Measurements from ENCODE around the gene TGFBI. TPM values are rescaled to one million over a fixed set of nuclear protein-coding genes. Genes with fewer than 3 reads are reported as not detected.
A peak's percentile ranks its signal among the peaks of the same experiment; 100 is the strongest.

Gene TGFBI
- 100 to 1,000 TPM in 2 of 9 donors, 10 to 100 TPM in 7; 31.8 to 206 (median 42.9) TPM for total RNA-seq
- polyA plus RNA-seq = 10 to 100 TPM; 50.0 to 64.2 TPM
- long read RNA-seq, donor 1, transcript TGFBI-201 (17 exons, 2,804 nt) = major isoform, 20 of 46 reads
- long read RNA-seq, donor 1, partial matches to known transcripts = 15 of 46 reads
- long read RNA-seq, donor 1, other reads (novel, unspliced or antisense) = 11 of 46 reads
- long read RNA-seq, donor 2, transcript TGFBI-201 (17 exons, 2,804 nt) = major isoform, 27 of 62 reads
- long read RNA-seq, donor 2, partial matches to known transcripts = 25 of 62 reads
- long read RNA-seq, donor 2, other reads (novel, unspliced or antisense) = 10 of 62 reads
- long read RNA-seq, donor 3, transcript TGFBI-201 (17 exons, 2,804 nt) = major isoform, 13 of 35 reads
- long read RNA-seq, donor 3, partial matches to known transcripts = 18 of 35 reads
- long read RNA-seq, donor 3, other reads (novel, unspliced or antisense) = 4 of 35 reads

DNA sequence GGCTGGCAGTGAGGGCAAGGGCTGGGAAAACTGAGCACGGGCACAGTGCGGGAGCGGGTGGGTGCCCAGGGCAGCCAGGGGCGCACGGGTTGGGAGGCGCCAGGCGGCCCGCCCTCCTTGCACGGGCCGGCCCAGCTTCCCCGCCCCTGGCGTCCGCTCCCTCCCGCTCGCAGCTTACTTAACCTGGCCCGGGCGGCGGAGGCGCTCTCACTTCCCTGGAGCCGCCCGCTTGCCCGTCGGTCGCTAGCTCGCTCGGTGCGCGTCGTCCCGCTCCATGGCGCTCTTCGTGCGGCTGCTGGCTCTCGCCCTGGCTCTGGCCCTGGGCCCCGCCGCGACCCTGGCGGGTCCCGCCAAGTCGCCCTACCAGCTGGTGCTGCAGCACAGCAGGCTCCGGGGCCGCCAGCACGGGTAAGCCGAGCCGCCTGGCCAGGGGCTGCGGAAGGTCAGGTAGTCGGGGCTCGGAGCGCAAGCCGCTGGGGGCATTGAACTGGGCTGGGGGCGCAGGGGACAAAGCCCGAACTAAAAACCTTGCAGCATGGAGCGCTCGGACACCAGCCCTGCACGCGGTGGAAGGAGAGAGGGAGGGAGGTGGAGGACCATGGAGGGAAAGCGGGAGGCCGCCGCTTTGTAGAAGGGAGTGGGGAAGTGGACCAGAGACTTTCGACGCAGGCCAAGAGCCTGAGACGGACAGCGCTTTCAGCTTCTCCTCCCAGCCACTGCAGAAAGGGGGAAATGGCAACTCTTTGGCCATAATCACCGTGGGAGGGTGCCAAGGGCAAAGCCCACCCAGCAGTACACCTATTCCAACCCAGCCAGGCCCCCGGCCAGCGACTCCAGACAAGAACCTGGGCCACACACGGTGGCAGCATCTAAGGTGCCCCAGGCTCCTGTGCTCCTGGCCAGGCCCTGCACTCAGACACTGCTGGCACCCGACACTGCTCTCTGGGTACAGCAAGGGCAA is at the start of gene TGFBI:
Gene TGFBI, plus strand, starts transcription at position 207 of the 961 bp plus-strand sequence. Its CDS starts 68 bp downstream, at position 275.
- no peaks in the 10 kb centered on the region for H3K27me3 ChIP-seq
- WGBS, 4 donors = 5 to 8% (median 7%) methylated on average over 53 to 68 of the region's 68 CpGs

DNA sequence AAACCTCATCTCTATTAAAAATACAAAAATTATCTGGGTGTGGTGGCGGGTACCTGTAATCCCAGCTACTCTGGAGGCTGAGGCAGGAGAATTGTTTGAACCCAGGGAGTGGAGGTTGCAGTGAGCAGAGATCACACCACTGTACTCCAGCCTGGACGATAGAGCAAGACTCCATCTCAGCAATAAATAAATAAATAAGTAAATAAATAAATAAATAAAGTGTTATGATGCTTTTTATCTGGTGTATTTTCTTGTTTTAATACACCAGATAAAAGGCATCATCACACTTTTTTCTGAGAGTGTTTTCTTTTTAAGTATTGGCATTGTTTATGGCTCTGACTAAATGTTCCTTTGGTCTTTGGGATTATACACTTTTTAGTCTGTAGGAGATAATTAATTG is 49.8 kb upstream of the TGFBI start:
- no peak for TF ChIP-seq POLR2A (IDR thresholded peaks at IDR 0.05)
- TF ChIP-seq, protein P1, sequence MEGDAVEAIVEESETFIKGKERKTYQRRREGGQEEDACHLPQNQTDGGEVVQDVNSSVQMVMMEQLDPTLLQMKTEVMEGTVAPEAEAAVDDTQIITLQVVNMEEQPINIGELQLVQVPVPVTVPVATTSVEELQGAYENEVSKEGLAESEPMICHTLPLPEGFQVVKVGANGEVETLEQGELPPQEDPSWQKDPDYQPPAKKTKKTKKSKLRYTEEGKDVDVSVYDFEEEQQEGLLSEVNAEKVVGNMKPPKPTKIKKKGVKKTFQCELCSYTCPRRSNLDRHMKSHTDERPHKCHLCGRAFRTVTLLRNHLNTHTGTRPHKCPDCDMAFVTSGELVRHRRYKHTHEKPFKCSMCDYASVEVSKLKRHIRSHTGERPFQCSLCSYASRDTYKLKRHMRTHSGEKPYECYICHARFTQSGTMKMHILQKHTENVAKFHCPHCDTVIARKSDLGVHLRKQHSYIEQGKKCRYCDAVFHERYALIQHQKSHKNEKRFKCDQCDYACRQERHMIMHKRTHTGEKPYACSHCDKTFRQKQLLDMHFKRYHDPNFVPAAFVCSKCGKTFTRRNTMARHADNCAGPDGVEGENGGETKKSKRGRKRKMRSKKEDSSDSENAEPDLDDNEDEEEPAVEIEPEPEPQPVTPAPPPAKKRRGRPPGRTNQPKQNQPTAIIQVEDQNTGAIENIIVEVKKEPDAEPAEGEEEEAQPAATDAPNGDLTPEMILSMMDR (IDR thresholded peaks at IDR 0.05) = no peak
- intact Hi-C loops (cut with DNase I) = loop anchor here in 9 of 10 donors (5.0 to 10.0 kb wide), 6 partner anchors 48 to 103 kb away; partner anchors contain the start of gene TGFBI (in 4 of the 9)
- H3K4me1 ChIP-seq = peaks cover 0 to 40% (median 20%) of the 10 kb centered on the region in 12 donors
- 85 to 88% (median 86%) methylated on average over 2 of the region's 2 CpGs for WGBS, 4 donors
- H3K27ac ChIP-seq = peak overlapping the region in 11 of 12 donors; percentile 25 to 75 (median 57)
- H3K27me3 ChIP-seq = no peaks in the 10 kb centered on the region
- H3K36me3 ChIP-seq = no peaks in the 10 kb centered on the region
- ATAC-seq (no peak), DNase-seq (no peak)
- no peaks in the 10 kb centered on the region for H3K9me3 ChIP-seq
- H3K4me3 ChIP-seq = no peak overlapping the region

More for the DNA sequence above, at the start of gene TGFBI:
- ATAC-seq (peak; percentile 56 to 93 (median 90)), DNase-seq (peak; percentile 76 to 90 (median 82))
- Histone ChIP-seq H3K27ac (peak within 1 kb of the TSS in 11 of 12 donors; percentile 50 to 89 (median 77)), H3K4me3 (peak within 1 kb of the TSS; percentile 51 to 86 (median 70)), H3K36me3 (peaks cover 0 to 14% (median 1%) of the 10 kb centered on the region in 9 donors), H3K9me3 (no peaks in the 10 kb centered on the region), H3K4me1 (peaks cover 5 to 92% (median 45%) of the 10 kb centered on the region in 12 donors)
- intact Hi-C loops (cut with DNase I) = loop anchor here in 6 of 10 donors (5.0 kb wide), 2 partner anchors 42 to 52 kb away; no protein-coding TSS in a partner anchor
- TF ChIP-seq, protein P1 (IDR thresholded peaks at IDR 0.05) = peak in 4 of 12 donors; percentile 12 to 49 (median 26)
- peak in 1 of 2 donors; percentile 66 for TF ChIP-seq POLR2A (IDR thresholded peaks at IDR 0.05)

DNA sequence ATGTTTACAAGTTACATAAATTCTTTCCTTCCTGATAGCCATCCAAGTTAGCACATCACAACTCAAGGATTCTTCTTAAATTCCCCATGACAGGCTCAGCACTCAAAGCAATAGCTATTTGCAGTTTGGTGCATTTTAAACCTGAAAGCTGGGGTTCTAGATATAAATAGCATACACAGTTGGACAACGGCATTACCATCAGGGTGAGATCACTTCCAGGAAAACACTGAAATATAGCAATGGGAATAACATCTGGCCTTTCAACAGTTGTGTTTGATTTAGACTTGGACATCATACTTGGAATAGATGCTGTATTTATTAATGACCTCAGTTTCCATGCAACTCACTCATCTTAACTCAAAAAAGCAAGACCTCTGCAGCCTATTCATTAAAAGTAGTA is 49.3 kb upstream of the TGFBI start:
- peak overlapping the region in 11 of 12 donors; percentile 25 to 75 (median 57) for H3K27ac ChIP-seq
- H3K4me1 ChIP-seq = peaks cover 0 to 36% (median 20%) of the 10 kb centered on the region in 12 donors
- no peak overlapping the region for H3K4me3 ChIP-seq
- no peaks in the 10 kb centered on the region for H3K9me3 ChIP-seq
- 5 to 13% (median 8%) methylated on average over 1 of the region's 1 CpG for WGBS, 4 donors
- H3K36me3 ChIP-seq = no peaks in the 10 kb centered on the region
- DNase-seq = no peak
- intact Hi-C loops (cut with DNase I) = loop anchor here in 9 of 10 donors (5.0 to 10.0 kb wide), 6 partner anchors 48 to 103 kb away; partner anchors contain the start of gene TGFBI (in 4 of the 9)
- no peaks in the 10 kb centered on the region for H3K27me3 ChIP-seq
- TF ChIP-seq, protein P1 (IDR thresholded peaks at IDR 0.05) = no peak
- TF ChIP-seq POLR2A (IDR thresholded peaks at IDR 0.05) = no peak
- peak; percentile 78 to 93 (median 86) for ATAC-seq
